GM23338 (cell line): Measurements from ENCODE around the gene SPINT1. TPM values are rescaled to one million over a fixed set of nuclear protein-coding genes. Genes with fewer than 3 reads are reported as not detected.

Experiments used
- ATAC-seq: fragments of 200-7000 bp; cut with Tn5 transposase; 3 replicates; pipeline ENCODE4 v1.9.1; 2020
- DNase-seq: peaks from one replicate; pipeline ENCODE4 v3.0.0-alpha.2; 2015; ENCODE audit warnings: low spot score
- H2AFZ ChIP-seq: fragments of 200-600 bp; sonication (generic); 2 replicates; pipeline ENCODE4 v1.8.0; 2016; ENCODE audit warnings: antibody characterized with exemption, mild to moderate bottlenecking, moderate library complexity
- H3F3A ChIP-seq: fragments of 200-600 bp; sonication (generic); replicated peaks from 2 replicates; pipeline ENCODE4 v1.8.0; 2017; ENCODE audit warnings: antibody characterized with exemption, mixed run types, low read depth
- H3K27ac ChIP-seq: fragments of 200-600 bp; sonication (generic); 2 replicates; pipeline ENCODE4 v1.6.1; 2016; ENCODE audit warnings: low read depth
- H3K27me3 ChIP-seq: fragments of 200-600 bp; sonication (generic); 2 replicates; pipeline ENCODE4 v1.8.0; 2016; ENCODE audit warnings: mild to moderate bottlenecking, mixed run types, moderate library complexity; ENCODE audit not compliant: insufficient read depth
- H3K36me3 ChIP-seq: fragments of 200-600 bp; sonication (generic); 2 replicates; pipeline ENCODE4 v1.8.0; 2016; ENCODE audit warnings: mild to moderate bottlenecking; ENCODE audit not compliant: insufficient read depth
- H3K4me1 ChIP-seq: fragments of 200-600 bp; sonication (generic); 2 replicates; pipeline ENCODE4 v1.8.0; 2016; ENCODE audit warnings: mild to moderate bottlenecking, moderate library complexity; ENCODE audit not compliant: insufficient read depth
- H3K4me2 ChIP-seq: fragments of 200-600 bp; sonication (generic); 2 replicates; pipeline ENCODE4 v1.7.1; 2017; ENCODE audit warnings: mixed run types
- H3K4me3 ChIP-seq: fragments of 200-600 bp; sonication (generic); 2 replicates; pipeline ENCODE4 v1.6.1; 2016; ENCODE audit warnings: mixed run types
- H3K79me2 ChIP-seq: fragments of 200-600 bp; sonication (generic); replicated peaks from 2 replicates; pipeline ENCODE4 v1.8.0; 2017; ENCODE audit warnings: mild to moderate bottlenecking; ENCODE audit not compliant: insufficient read depth
- H3K9me2 ChIP-seq: fragments of 200-600 bp; sonication (generic); 2 replicates; pipeline ENCODE4 v1.8.0; 2017; ENCODE audit not compliant: insufficient read depth
- H4K20me1 ChIP-seq: fragments of 200-600 bp; sonication (generic); replicated peaks from 2 replicates; pipeline ENCODE4 v1.8.0; 2017; ENCODE audit warnings: mild to moderate bottlenecking; ENCODE audit not compliant: insufficient read depth
- H3K27ac Mint-ChIP-seq: 2 replicates; pipeline ENCODE4 v1.8.0; 2020; ENCODE audit warnings: inconsistent platforms, mild to moderate bottlenecking, moderate library complexity, mixed read lengths
- H3K27me3 Mint-ChIP-seq: 3 replicates; pipeline ENCODE4 v1.8.0; 2022; ENCODE audit warnings: low read depth, mild to moderate bottlenecking, moderate library complexity, mixed read lengths, inconsistent platforms; ENCODE audit not compliant: insufficient read depth, poor library complexity
- H3K36me3 Mint-ChIP-seq: 3 replicates; pipeline ENCODE4 v1.8.0; 2021; ENCODE audit warnings: low read depth, mild to moderate bottlenecking, inconsistent platforms, moderate library complexity, mixed read lengths
- H3K4me1 Mint-ChIP-seq: 3 replicates; pipeline ENCODE4 v1.8.0; 2020; ENCODE audit warnings: mild to moderate bottlenecking, inconsistent platforms, mixed read lengths
- H3K4me3 Mint-ChIP-seq: 3 replicates; pipeline ENCODE4 v1.8.0; 2021; ENCODE audit warnings: moderate library complexity, mild to moderate bottlenecking, inconsistent platforms, mixed read lengths
- H3K9me3 Mint-ChIP-seq: 3 replicates; pipeline ENCODE4 v1.8.0; 2020; ENCODE audit warnings: moderate library complexity, mild to moderate bottlenecking, inconsistent platforms, mixed read lengths
- CREB1 ChIP-seq: fragments of 250-450 bp; sonication (Bioruptor Pico); IDR thresholded peaks from 2 replicates; pipeline ENCODE4 v1.5.0; 2020; ENCODE audit warnings: low read depth, mild to moderate bottlenecking, moderate library complexity
- EZH2 ChIP-seq: fragments of 200-600 bp; sonication (generic); IDR thresholded peaks from one replicate; pipeline ENCODE4 v1.8.0; 2017; ENCODE audit warnings: antibody characterized with exemption, mild to moderate bottlenecking, low read depth; ENCODE audit not compliant: unreplicated experiment
- JUNB ChIP-seq: IDR thresholded peaks from one replicate; pipeline ENCODE4 v1.6.1; 2016; ENCODE audit warnings: antibody characterized with exemption; ENCODE audit not compliant: unreplicated experiment
- NANOG ChIP-seq: IDR thresholded peaks from 2 replicates; pipeline ENCODE4 v1.6.1; 2016; ENCODE audit warnings: antibody characterized with exemption, borderline replicate concordance
- POLR2AphosphoS5 ChIP-seq: IDR thresholded peaks from 2 replicates; pipeline ENCODE4 v1.6.1; 2016; ENCODE audit warnings: antibody characterized with exemption, low read depth
- STAT1 ChIP-seq: IDR thresholded peaks from one replicate; pipeline ENCODE4 v1.6.1; 2016; ENCODE audit warnings: antibody characterized with exemption; ENCODE audit not compliant: unreplicated experiment
- ZNF331 ChIP-seq: fragments of 250-450 bp; sonication (Bioruptor Pico); IDR thresholded peaks from 2 replicates; pipeline ENCODE4 v1.5.0; 2020; ENCODE audit warnings: low read depth, mild to moderate bottlenecking, moderate library complexity
- polyA plus RNA-seq: library from polyadenylated mRNA; unstranded; fragments of >200 nt; fragmentation: Nextera tagmentation; extraction: Ambion mirVana; gene quantifications from 2 replicates; pipeline ENCODE4 v1.2.1, GENCODE V29; 2016
- total RNA-seq: library from RNA; depleted of rRNA; stranded (reverse); fragments of >200 nt; shearing (Covaris generic); gene quantifications from 2 replicates; pipeline ENCODE4 v1.2.3, GENCODE V29; 2014
- TF ChIP-seq, protein P1 (sequence below), 2 experiments: fragments of 200-600 bp in 1 of 2; sonication (generic) in 1 of 2; conservative IDR thresholded peaks; 2 replicates each; pipeline versions ENCODE4 v1.5.1 to v1.6.1; 2016 to 2017; ENCODE audit warnings: antibody characterized with exemption in 2 of 2, low read depth in 2 of 2, mild to moderate bottlenecking in 2 of 2, moderate library complexity in 1 of 2
- TF ChIP-seq, protein P2 (sequence below): IDR thresholded peaks from one replicate; pipeline ENCODE4 v1.6.1; 2018; ENCODE audit warnings: antibody characterized with exemption; ENCODE audit not compliant: unreplicated experiment
- TF ChIP-seq, protein P3 (sequence below): fragments of 250-450 bp; sonication (Bioruptor Pico); IDR thresholded peaks from 2 replicates; pipeline ENCODE4 v1.5.0; 2020; ENCODE audit warnings: mild to moderate bottlenecking, moderate library complexity

SPINT1 gene
- total and polyA plus RNA-seq, 2 experiments from 2014 or later = 41.3 to 253 TPM

DNA sequence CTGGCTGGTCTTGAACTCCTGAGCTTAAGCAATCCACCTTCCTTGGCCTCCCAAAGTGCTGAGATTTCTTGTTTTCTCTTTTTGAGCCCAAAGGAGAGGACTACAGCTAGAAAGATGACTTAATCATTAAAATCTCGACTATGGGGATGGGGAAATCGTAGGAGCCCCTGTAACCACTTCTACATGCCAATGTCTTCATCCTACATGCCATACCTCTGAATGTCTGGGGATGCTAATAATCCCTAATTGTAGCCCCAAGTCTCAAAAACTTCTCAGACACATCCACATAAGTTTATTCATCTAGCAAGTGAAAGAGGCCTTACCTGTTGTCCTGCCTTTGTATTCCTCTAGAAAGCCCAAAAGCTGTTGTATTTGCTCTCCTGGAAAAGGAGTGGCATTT, 33.8 kb downstream of the SPINT1 start:
- Mint-ChIP-seq H3K4me1 (peaks cover 21% of the 10 kb centered on the region; the same call in 2 of the 3 replicates), H3K4me3 (no peak overlapping the region), H3K27me3 (peaks cover 13% of the 10 kb centered on the region), H3K36me3 (no peaks in the 10 kb centered on the region; the same call in 2 of the 3 replicates), H3K9me3 (peaks cover 3% of the 10 kb centered on the region; the same call in 2 of the 3 replicates), H3K27ac (no peak overlapping the region)
- H3K4me2 ChIP-seq = no peak overlapping the region
- DNase-seq (no peak), ATAC-seq (no peak)
- no peak for TF ChIP-seq STAT1
- no peak for TF ChIP-seq ZNF331 (CRISPR knock-in tag)
- TF ChIP-seq JUNB = no peak
- no peaks in the 10 kb centered on the region for H4K20me1 ChIP-seq
- H2AFZ ChIP-seq = no peak overlapping the region
- H3F3A ChIP-seq = peaks cover 5% of the 10 kb centered on the region; the same call in 1 of the 2 replicates
- no peaks in the 10 kb centered on the region for H3K36me3 ChIP-seq
- H3K9me2 ChIP-seq = no peaks in the 10 kb centered on the region
- no peaks in the 10 kb centered on the region for H3K79me2 ChIP-seq
- no peaks in the 10 kb centered on the region for H3K27me3 ChIP-seq
- peaks cover 16% of the 10 kb centered on the region for H3K4me1 ChIP-seq
- no peak overlapping the region for H3K4me3 ChIP-seq
- no peak overlapping the region for H3K27ac ChIP-seq

DNA sequence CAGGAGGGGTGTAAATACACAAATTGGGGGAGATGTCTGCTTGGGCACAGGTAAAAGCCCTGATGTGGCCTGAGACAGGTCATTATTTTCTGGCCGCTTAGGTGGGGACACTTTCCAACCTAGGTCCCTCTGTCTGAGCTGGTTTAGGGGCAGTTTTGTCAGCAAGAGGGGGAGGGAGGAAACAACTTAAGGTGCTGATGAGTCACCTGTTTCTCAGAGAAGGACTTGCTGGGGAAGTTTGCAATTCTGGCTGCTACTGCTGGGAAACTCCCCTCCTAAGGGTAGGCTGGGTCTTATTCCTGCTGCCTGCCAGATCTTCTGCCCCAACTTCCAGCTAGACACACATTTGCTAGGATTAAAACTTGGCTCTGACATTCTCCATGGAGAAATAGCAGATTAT, 34.9 kb downstream of the SPINT1 start:
- H2AFZ ChIP-seq = no peak overlapping the region
- no peaks in the 10 kb centered on the region for H3K36me3 ChIP-seq
- peaks cover 13% of the 10 kb centered on the region for H3K27me3 Mint-ChIP-seq
- 0 out of 2 replicates have a peak overlapping the region, but pooled peaks have one; percentile 19 for H3K27ac Mint-ChIP-seq
- no peaks in the 10 kb centered on the region for H3K27me3 ChIP-seq
- peaks cover 7% of the 10 kb centered on the region; the same call in 2 of the 3 replicates for H3K9me3 Mint-ChIP-seq
- no peaks in the 10 kb centered on the region for H3F3A ChIP-seq
- no peaks in the 10 kb centered on the region for H4K20me1 ChIP-seq
- H3K4me3 ChIP-seq = no peak overlapping the region
- ATAC-seq (no peak; the same call in 1 of the 3 replicates), DNase-seq (no peak)
- peaks cover 9% of the 10 kb centered on the region; the same call in 1 of the 2 replicates for H3K4me1 ChIP-seq
- no peak overlapping the region for H3K4me2 ChIP-seq
- no peak overlapping the region for H3K4me3 Mint-ChIP-seq
- H3K4me1 Mint-ChIP-seq = peaks cover 12% of the 10 kb centered on the region; the same call in 2 of the 3 replicates
- no peaks in the 10 kb centered on the region; the same call in 2 of the 3 replicates for H3K36me3 Mint-ChIP-seq
- H3K27ac ChIP-seq = no peak overlapping the region
- no peaks in the 10 kb centered on the region for H3K9me2 ChIP-seq
- no peaks in the 10 kb centered on the region for H3K79me2 ChIP-seq
- no peak for TF ChIP-seq STAT1
- no peak for TF ChIP-seq JUNB
- TF ChIP-seq EZH2 = no peak
- TF ChIP-seq, protein P1, sequence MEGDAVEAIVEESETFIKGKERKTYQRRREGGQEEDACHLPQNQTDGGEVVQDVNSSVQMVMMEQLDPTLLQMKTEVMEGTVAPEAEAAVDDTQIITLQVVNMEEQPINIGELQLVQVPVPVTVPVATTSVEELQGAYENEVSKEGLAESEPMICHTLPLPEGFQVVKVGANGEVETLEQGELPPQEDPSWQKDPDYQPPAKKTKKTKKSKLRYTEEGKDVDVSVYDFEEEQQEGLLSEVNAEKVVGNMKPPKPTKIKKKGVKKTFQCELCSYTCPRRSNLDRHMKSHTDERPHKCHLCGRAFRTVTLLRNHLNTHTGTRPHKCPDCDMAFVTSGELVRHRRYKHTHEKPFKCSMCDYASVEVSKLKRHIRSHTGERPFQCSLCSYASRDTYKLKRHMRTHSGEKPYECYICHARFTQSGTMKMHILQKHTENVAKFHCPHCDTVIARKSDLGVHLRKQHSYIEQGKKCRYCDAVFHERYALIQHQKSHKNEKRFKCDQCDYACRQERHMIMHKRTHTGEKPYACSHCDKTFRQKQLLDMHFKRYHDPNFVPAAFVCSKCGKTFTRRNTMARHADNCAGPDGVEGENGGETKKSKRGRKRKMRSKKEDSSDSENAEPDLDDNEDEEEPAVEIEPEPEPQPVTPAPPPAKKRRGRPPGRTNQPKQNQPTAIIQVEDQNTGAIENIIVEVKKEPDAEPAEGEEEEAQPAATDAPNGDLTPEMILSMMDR (conservative IDR thresholded peaks at IDR 0.05; ENCODE audit: low read depth in 2 of 2) = no peak
- no peak for TF ChIP-seq POLR2AphosphoS5
- TF ChIP-seq NANOG = no peak
- no peak for TF ChIP-seq ZNF331 (CRISPR knock-in tag)
- TF ChIP-seq CREB1 (CRISPR knock-in tag) = no peak
- TF ChIP-seq, protein P2, sequence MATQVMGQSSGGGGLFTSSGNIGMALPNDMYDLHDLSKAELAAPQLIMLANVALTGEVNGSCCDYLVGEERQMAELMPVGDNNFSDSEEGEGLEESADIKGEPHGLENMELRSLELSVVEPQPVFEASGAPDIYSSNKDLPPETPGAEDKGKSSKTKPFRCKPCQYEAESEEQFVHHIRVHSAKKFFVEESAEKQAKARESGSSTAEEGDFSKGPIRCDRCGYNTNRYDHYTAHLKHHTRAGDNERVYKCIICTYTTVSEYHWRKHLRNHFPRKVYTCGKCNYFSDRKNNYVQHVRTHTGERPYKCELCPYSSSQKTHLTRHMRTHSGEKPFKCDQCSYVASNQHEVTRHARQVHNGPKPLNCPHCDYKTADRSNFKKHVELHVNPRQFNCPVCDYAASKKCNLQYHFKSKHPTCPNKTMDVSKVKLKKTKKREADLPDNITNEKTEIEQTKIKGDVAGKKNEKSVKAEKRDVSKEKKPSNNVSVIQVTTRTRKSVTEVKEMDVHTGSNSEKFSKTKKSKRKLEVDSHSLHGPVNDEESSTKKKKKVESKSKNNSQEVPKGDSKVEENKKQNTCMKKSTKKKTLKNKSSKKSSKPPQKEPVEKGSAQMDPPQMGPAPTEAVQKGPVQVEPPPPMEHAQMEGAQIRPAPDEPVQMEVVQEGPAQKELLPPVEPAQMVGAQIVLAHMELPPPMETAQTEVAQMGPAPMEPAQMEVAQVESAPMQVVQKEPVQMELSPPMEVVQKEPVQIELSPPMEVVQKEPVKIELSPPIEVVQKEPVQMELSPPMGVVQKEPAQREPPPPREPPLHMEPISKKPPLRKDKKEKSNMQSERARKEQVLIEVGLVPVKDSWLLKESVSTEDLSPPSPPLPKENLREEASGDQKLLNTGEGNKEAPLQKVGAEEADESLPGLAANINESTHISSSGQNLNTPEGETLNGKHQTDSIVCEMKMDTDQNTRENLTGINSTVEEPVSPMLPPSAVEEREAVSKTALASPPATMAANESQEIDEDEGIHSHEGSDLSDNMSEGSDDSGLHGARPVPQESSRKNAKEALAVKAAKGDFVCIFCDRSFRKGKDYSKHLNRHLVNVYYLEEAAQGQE = no peak
- TF ChIP-seq, protein P3, sequence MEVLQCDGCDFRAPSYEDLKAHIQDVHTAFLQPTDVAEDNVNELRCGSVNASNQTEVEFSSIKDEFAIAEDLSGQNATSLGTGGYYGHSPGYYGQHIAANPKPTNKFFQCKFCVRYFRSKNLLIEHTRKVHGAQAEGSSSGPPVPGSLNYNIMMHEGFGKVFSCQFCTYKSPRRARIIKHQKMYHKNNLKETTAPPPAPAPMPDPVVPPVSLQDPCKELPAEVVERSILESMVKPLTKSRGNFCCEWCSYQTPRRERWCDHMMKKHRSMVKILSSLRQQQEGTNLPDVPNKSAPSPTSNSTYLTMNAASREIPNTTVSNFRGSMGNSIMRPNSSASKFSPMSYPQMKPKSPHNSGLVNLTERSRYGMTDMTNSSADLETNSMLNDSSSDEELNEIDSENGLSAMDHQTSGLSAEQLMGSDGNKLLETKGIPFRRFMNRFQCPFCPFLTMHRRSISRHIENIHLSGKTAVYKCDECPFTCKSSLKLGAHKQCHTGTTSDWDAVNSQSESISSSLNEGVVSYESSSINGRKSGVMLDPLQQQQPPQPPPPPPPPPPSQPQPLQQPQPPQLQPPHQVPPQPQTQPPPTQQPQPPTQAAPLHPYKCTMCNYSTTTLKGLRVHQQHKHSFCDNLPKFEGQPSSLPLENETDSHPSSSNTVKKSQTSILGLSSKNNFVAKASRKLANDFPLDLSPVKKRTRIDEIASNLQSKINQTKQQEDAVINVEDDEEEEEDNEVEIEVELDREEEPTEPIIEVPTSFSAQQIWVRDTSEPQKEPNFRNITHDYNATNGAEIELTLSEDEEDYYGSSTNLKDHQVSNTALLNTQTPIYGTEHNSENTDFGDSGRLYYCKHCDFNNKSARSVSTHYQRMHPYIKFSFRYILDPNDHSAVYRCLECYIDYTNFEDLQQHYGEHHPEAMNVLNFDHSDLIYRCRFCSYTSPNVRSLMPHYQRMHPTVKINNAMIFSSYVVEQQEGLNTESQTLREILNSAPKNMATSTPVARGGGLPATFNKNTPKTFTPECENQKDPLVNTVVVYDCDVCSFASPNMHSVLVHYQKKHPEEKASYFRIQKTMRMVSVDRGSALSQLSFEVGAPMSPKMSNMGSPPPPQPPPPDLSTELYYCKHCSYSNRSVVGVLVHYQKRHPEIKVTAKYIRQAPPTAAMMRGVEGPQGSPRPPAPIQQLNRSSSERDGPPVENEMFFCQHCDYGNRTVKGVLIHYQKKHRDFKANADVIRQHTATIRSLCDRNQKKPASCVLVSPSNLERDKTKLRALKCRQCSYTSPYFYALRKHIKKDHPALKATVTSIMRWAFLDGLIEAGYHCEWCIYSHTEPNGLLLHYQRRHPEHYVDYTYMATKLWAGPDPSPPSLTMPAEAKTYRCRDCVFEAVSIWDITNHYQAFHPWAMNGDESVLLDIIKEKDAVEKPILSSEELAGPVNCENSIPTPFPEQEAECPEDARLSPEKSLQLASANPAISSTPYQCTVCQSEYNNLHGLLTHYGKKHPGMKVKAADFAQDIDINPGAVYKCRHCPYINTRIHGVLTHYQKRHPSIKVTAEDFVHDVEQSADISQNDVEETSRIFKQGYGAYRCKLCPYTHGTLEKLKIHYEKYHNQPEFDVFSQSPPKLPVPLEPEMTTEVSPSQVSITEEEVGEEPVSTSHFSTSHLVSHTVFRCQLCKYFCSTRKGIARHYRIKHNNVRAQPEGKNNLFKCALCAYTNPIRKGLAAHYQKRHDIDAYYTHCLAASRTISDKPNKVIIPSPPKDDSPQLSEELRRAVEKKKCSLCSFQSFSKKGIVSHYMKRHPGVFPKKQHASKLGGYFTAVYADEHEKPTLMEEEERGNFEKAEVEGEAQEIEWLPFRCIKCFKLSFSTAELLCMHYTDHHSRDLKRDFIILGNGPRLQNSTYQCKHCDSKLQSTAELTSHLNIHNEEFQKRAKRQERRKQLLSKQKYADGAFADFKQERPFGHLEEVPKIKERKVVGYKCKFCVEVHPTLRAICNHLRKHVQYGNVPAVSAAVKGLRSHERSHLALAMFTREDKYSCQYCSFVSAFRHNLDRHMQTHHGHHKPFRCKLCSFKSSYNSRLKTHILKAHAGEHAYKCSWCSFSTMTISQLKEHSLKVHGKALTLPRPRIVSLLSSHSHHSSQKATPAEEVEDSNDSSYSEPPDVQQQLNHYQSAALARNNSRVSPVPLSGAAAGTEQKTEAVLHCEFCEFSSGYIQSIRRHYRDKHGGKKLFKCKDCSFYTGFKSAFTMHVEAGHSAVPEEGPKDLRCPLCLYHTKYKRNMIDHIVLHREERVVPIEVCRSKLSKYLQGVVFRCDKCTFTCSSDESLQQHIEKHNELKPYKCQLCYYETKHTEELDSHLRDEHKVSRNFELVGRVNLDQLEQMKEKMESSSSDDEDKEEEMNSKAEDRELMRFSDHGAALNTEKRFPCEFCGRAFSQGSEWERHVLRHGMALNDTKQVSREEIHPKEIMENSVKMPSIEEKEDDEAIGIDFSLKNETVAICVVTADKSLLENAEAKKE = no peak
